ENCODE data around the gene FCHO1.
A peak's percentile ranks its signal among the peaks of the same experiment; 100 is the strongest.
"Not testable (repeated sequence)": the region's sequence is repeated elsewhere in the genome, so short reads cannot be mapped to it uniquely, and the experiment has no call there.

FCHO1 gene

DNA sequence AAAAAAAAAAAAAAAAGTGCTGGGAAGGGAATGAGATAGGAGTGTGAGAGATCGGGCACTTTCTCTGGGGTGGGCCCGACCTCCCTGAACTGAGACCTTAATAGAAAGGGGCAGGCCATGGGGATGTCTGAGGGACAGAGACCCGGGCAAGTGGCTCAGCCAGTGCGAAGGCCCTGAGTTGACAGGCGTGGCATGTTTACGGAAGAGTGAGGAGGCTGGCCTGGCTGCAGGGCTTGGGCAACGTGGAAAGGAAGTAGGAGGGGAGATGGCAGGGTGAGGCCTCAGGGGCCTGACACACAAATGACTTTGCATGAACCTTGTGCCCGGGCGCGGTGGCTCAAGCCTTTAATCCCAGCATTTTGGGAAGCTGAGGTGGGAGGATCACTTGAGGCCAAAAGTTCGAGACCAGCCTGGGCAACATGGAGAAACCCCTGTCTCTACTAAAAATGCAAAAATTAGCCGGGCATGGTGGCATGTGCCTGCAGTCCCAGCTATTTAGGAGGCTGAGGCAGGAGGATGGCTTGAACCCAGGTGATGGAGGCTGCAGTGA is 13.9 kb downstream of the FCHO1 start:
- DNase-seq (ENCODE audit: low read depth in 2 of 2) = no peak

DNA sequence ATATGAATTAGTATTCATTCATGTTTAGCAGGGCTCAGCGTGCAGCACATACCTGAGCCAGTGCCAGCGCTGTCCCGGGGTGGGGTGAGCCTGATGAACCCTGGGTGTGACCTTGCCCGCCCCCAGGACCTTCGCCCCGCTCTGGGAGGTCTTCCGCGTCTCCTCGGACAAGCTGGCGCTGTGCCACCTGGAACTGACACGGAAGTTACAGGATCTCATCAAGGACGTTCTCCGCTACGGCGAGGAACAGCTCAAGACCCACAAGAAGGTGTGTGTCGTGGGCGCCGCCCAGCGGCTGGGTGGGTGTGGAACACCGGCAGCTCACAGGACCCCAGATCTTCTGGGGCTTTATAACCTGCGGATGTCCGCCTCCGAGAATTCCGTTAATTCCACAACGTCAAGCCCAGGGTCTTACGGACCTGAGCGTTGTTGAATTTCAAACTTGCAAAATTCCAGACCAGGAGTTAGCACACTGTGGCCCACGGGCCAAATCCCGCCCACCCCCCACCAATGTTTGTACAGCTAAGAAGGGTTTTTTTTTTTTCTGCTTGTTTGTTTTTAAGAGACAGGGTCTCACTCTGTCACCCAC is 15.4 kb downstream of the FCHO1 start:
- DNase-seq (ENCODE audit: low read depth in 2 of 2) = no peak

DNA sequence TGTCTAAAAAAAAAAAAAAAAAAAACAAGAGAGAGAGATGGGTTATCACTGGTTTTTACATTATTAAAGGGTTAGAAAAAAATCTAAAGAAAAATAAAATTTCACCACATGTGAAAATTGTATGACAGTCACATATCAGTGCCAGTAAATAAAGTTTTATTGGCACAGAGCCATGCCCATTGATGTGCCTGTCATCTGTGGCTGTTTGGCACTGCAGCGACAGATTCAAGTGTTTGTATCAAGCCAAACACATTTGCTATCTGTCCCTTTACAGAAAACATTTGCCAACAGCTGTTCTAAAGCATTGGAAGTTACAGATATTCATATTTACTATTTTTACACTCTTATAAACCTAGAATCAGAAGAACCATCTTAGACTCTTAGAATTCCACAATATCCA is 16.3 kb downstream of the FCHO1 start:
- no peak for DNase-seq (ENCODE audit: low read depth in 2 of 2)

DNA sequence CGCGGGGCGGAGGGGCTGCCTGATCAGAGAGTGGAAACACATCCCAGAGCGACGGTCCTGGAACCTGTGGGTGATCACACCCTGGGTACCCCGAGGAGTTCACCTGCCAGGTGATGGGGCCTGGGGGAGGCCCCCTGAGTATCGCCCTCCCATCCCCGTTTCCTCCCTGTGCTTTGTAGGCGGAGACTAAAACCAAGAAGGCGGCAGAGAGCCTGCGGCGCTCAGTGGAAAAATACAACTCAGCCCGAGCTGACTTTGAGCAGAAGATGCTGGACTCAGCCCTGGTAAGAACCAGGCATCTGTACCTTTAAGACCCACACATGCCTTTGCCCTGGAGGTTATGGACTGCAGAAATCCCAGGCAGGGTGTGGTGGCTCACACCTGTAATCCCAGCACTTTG is 19.3 kb downstream of the FCHO1 start:
- DNase-seq (ENCODE audit: low read depth in 2 of 2) = no peak

DNA sequence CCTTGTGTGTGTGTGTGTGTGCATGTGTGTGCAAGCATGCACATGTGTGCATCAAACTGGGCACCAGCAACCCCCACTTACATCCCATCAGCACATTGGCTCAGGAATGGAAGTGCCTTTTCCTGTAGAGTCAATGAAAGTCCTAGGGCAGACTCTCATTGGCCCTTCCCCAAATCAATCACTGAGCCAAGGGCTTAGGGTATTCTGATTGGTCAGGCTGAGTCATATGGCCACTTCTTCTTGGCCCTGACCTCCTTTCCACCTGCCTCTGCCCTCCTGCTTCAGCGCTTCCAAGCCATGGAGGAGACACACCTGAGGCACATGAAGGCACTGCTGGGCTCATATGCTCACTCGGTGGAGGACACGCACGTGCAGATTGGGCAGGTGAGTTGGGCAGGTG is 20.9 kb downstream of the FCHO1 start:
- DNase-seq (ENCODE audit: low read depth in 2 of 2) = no peak

DNA sequence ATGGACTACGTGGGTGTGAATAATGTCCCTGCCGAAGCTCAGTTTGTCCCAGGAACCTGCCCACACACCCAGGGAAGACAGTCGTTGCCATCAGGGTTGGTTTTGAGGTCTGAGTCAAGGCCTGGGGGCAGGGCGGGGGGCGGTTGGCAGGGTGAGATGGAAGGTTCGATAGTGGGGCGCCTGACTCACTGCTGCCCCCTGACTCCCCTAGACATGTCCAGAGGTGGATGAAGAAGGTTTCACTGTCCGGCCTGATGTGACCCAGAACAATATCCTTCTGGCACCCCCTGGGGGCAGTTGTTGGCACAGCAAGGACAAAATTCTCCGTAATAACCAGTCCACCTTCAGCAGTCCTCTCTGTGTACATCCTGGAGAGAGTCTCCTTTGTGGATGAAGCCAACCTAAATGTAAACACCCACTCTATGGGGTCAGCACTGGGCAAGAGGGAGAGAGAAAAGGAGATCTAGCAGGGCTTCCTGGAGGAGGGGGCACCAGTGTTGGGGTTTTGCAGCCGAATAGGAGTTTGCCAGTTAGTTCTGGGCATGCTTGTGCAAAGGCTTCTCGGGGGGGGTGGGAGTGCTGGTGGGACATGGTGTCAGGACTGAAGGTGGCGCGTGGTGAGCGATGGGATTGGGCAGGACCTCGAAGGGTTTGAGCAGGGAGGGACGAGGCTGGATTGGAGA is 24.1 kb downstream of the FCHO1 start:
- DNase-seq (ENCODE audit: low read depth in 2 of 2) = peak in 1 of 2 donors; percentile 26

DNA sequence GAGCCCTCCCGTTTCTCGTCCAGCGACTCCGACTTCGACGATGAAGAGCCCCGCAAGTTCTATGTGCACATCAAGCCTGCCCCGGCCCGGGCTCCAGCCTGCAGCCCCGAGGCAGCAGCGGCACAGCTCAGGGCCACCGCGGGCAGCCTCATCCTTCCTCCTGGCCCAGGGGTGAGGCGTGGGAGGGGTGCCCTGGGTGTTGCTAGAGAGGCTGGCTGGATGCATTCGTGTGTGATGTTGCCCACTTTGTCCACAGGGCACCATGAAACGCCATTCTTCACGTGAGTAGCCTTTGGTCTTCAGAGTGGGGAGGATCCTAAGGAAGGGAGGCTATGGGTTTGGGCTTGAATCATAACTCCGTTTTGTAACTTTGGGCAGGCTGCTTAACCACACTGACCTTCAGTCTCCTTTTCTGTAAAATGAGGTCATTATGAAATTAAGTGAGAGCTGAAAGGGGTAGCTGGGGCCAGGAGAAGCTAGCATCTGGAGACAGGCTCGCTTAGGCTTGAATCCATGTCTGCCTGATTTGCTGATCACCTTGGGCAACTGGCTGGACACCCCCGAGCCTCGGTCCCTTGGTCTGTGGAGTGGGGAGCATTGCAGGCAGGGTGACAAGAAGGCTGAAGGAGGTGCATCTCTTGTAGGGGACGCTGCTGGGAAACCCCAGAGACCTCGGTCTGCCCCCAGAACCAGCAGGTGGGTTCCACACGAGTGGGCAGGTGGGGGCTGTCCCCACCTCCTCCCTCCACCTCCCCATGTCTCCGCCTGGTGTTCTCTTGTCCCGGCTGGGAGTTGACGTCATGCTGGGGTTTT is 24.9 kb downstream of the FCHO1 start:
- DNase-seq (ENCODE audit: low read depth in 2 of 2) = no peak

DNA sequence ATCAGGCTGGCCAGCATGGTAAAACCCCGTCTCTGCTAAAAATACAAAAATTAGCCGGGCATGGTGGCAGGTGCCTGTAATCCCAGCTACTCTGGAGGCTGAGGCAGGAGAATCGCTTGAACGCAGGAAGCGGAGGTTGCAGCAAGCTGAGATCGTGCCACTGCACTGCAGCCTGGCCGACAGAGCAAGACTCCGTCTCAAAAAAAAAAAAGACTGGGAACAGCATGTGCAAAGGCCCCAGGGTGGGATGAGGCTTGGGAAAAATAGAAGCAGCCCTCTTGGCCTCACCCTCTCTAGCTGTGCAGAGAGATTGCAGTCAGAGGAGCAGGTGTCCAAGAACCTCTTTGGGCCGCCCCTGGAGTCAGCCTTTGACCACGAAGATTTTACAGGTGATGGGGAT is 26.6 kb downstream of the FCHO1 start:
- not testable (repeated sequence) for DNase-seq (ENCODE audit: low read depth in 2 of 2)

DNA sequence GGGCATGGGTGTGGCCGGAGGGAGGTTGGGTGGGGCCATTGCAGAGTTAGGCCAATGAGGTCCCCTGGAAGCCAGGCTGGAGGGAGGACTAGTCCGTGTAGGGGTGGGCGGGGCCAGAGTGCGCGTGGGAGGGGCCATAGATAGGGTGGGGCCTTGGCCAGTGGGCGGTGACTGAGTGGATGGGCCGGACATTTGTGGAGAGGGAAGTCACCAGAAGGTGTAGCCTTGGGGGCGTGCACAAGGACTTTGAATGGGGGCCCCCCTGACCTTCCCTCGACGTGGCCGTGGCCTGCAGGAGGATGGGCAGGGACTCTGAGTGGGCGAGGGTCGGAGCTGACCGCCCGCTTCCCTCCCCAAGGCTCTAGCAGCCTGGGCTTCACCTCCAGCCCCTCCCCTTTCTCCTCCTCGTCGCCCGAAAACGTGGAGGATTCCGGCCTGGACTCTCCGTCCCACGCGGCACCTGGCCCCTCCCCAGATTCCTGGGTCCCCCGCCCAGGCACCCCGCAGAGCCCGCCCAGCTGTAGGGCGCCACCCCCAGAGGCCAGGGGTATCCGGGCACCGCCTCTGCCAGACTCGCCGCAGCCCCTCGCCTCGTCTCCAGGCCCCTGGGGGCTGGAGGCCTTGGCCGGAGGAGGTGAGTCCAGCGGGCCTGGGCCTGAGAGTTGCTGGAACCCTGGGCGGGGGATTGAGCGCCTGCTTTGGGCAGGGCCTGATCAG is 27.1 kb downstream of the FCHO1 start:
- DNase-seq (ENCODE audit: low read depth in 2 of 2) = no peak

DNA sequence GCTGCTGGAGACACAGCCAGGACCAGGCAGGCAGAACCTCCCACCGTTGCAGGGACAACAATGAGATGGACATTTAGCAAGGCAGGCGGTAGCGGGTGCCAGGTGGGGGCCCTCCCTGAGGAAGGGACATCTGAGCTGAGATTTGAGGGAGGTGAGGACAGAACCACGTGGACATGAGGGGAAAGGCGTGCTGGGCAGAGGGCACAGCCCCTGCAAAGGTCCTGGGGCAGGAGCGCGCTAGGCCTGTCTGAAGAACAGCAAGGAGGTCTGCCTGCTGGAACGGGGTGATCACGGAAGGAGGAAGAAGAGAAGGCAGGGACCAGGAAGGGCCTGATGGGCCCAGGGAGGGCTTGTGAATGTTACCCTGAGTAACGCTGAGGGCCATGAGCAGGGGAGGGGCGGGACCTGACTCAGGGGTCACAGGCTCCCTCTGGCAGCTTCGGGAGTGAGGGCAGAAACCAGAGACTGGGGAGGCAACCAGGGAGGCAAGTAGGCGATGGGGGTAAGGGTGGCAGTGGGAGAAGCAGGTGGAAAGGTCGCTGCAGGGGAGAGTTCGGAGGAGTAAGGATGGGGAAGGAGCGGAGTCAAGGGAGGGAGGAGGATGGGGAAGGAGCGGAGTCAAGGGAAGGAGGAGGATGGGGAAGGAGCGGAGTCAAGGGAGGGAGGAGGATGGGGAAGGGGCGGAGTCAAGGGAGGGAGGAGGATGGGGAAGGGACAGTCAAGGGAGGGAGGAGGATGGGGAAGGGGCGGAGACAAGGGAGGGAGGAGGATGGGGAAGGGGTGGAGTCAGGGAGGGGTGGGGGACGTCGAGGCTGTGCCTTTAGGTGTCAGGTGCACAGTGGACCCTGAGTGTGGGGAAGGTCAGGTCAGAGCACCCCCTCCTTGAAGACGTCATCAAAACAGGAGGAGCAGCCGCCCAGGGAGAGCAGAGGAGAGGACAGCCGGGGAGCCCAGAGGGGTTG is 28.0 kb downstream of the FCHO1 start:
- no peak for DNase-seq (ENCODE audit: low read depth in 2 of 2)

DNA sequence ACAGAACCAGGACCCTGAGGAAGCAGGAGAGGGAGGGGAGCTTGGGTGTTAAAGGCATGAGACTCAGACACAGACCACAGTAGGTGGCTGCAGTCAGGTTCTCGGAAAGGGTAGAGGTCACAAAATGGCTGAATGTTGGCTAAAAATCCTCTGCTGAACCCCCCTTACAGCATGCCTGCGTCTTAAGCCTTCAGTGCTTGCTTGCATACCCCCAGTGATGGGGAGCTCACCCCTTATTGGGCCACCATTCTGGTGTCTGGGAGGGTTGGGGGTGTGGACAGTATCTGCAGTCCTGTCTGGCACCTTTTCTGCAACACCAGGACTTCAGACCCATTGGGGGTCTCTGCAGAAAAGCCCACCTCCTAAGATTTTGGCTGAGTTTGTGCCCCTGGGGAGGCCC is 29.5 kb downstream of the FCHO1 start:
- DNase-seq (ENCODE audit: low read depth in 2 of 2) = no peak

DNA sequence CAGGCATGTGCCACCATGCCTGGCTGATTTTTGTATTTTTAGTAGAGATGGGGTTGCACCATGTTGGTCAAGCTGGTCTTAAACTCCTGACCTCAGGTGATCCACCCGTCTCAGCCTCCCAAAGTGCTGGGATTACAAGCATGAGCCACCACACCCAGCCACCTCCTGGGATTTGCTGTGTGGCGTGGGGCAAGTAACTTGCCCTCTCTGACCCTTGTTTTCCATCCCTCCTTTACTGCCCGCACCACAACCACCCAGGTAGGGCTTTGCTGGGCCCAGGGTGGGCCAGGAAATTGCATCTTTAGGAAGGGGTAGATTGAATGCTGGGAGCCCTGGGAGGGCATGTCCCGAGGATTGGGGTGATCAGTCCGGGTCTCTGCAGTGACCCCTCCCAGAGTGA is 32.4 kb downstream of the FCHO1 start:
- DNase-seq (ENCODE audit: low read depth in 2 of 2) = not testable (repeated sequence)

DNA sequence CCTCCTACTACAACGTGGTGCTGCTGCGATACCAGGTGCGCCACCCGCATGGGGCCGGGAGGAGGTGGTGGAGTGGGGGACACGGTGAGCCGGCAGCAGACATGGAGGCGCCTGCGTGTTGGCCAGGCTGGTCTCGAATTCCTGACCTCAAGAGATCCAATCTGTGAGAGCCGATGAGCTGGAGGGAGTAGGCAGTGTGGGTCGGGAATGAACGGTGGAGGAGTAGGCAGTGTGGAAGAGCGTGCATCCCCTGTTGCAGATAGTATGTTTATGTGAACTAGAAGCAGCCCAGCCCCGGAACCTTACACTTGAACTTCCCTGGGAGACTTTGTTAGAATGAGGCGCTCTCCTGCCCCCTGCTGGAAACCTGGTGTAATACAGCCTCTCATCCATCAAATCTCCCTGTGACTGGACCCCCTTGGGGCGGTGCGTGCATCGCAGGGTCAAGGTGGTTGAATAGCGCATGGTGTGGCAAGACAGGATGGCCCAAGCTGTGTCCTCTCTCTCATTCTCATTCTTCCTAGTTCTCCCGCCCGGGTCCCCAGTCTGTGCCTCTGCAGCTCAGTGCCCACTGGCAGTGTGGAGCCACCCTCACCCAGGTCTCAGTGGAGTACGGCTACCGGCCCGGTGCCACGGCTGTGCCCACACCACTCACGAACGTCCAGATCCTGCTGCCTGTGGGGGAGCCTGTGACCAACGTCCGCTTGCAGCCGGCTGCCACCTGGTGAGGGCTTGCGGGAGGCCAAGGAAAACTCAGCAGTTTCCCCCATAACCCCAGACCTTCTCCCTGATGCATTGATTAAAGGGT is 33.1 kb downstream of the FCHO1 start:
- peak; percentile 32 to 63 for DNase-seq (ENCODE audit: low read depth in 2 of 2)

DNA sequence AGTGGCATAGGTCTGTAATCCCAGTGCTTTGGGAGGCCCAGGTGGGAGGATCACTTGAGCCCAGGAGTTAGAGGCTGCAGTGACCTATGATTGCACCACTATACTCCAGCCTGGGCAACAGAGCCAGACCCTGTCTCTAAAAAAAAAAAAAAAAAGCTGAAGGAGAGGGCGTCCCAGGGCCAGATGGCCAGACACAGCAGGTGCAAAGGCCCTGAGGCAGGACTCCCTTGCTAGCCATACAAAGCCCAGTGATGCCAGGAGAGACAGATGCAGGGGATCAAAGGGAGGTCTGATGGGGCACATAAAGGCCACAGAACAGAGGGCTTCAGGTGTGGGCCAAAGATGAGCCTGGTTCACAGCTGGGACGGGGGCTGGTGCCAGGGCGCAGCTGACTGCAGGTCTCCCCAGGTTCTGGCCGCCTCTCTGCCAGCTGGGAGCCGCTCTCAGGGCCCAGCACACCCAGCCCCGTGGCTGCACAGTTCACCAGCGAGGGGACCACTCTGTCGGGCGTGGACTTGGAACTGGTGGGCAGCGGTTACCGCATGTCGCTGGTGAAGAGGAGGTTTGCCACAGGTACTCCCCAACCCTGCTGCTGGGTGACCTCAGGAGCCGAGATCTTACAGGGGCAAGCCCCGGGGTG is 36.1 kb downstream of the FCHO1 start:
- DNase-seq (ENCODE audit: low read depth in 2 of 2) = no peak

DNA sequence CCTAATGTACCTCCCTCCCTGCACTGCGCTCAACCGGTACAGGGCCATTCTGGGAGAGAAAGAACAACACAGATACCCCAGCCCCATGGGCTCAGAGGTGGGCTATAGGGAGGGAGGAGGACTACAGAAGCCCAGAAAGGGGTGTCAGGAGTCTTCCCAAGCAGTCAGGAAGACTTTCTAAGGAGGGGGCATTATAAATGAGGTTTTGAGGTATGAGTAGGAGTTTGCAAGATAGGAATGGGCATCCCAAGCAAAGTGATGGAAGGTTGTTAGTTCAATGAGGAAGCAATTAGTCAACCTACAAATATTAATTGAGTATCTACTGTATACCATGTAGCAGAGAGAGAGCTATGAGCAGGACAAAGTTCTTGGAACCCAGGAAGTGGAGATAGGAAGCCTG is 37.4 kb downstream of the FCHO1 start:
- no peak for DNase-seq (ENCODE audit: low read depth in 2 of 2)

DNA sequence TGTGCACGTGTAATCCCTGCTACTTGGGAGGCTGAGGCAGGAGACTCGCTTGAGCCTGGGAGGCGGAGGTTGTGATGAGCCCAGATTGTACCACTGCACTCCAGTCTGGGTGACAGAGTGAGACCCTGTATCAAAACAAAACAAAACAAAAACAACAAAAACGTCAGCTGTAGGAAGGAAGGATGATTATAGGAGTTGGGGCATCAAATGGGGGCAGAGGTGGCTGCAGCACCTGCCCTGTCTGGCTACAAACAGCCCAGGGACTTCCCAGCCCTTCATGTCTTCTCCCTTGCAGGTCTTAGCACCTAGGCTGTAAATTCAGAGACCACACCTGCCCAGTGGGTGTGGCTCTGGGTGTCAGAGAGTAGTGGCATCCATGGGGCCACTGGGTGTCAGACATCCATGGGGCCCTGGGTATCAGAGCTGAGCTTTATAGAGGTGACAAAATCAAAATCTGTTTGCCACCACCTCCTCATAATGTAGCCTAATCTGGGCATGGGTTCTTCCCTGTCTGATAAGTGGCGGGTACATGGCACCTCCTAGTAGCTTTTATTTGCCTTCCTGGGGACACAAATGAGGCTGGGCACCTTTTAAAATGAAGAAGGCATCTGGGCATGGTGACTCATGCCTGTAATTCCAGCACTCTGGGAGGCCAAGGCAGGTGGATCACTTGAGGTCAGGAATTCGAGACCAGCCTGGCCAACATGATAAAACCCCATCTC is 38.9 kb downstream of the FCHO1 start:
- DNase-seq (ENCODE audit: low read depth in 2 of 2) = no peak

DNA sequence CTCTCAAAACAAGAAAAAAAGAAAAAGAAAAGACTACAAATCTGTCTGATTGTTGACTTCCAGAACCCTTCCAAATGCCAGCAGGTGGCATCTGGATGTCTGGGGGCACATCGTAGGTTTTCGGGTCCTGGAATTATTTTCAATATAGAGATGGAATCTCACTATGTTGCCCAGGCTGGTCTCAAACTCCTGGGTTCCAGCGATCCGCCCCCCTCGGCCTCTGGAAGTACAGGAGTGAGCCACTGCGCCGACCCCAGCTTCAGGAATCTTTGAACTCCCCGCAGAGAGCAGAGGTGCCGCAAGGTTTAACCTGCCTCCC is 43.1 kb downstream of the FCHO1 start:
- no peak for DNase-seq (ENCODE audit: low read depth in 2 of 2)

DNA sequence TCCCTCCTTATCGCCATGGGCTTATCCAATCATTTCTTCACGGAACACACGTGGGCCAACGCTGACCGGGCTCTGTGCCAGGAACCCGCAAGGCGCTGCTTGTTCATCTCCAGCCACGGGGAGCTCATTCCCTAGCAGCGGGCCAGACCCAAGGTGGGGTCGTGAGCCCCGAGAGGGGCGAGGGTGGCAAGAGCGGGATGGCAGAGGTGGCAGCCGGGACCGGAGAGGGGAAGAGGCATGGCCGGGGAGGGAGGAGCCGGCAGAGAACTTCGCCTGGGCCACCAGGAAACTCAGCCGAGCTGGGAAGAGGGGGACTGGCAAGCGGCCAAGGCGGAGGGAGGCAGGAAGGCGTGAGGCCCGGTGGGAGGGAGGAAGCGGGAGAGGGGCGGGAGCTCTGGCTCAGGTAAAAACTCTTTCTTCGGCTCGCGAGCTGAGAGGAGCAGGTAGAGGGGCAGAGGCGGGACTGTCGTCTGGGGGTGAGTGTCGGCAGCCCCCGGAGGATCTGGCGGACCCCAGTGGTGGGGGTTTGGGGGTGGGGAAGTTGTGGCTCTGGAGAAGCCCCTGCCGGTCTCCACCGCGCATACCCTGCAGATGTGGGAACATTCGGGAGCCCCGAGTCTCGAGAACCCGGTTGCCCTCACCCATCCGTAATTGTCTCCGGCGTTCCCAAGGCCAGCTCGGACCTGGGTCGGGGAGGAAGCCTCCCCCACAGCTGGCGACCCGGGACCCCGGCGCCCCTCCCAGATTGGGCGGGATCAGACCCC is 43.6 kb downstream of the FCHO1 start, which contains the start of gene B3GNT3:
Gene B3GNT3, plus strand, starts transcription at position 408 of the 764 bp plus-strand sequence. CDS start 12,670 bp downstream, outside the sequence.
- no peak for DNase-seq (ENCODE audit: low read depth in 2 of 2)
